GM12874 (cell line): Measurements from ENCODE around the gene GGA3.

Source experiments
- TF ChIP-seq, protein P1 (sequence below): IDR thresholded peaks from 2 replicates; pipeline ENCODE4 v1.5.1; 2011; ENCODE audit warnings: low read depth, mild to moderate bottlenecking, control low read depth, low read length, moderate library complexity; ENCODE audit not compliant: insufficient read depth

The GGA3 gene

DNA sequence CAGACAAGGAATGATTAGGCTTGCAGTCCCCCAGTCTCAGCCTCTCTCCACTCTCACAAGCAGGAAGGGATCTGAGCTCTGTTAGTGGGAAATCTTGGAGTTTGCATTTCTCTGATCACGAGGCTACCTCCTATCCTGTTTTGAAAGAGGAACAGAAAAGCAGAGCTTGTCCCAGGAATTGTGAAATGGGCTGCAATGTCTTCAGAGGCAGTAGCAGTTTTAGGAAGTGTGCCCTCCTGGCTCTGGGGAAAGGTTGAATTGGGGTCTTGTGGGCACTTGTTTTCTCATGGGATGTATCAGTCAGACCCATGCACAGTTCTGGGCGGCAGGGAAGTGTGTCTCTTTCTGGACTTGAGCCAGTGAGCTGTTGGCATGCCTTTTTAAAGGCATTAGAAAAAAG, 33.1 kb downstream of the GGA3 start:
- TF ChIP-seq, protein P1, sequence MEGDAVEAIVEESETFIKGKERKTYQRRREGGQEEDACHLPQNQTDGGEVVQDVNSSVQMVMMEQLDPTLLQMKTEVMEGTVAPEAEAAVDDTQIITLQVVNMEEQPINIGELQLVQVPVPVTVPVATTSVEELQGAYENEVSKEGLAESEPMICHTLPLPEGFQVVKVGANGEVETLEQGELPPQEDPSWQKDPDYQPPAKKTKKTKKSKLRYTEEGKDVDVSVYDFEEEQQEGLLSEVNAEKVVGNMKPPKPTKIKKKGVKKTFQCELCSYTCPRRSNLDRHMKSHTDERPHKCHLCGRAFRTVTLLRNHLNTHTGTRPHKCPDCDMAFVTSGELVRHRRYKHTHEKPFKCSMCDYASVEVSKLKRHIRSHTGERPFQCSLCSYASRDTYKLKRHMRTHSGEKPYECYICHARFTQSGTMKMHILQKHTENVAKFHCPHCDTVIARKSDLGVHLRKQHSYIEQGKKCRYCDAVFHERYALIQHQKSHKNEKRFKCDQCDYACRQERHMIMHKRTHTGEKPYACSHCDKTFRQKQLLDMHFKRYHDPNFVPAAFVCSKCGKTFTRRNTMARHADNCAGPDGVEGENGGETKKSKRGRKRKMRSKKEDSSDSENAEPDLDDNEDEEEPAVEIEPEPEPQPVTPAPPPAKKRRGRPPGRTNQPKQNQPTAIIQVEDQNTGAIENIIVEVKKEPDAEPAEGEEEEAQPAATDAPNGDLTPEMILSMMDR: no peak

DNA sequence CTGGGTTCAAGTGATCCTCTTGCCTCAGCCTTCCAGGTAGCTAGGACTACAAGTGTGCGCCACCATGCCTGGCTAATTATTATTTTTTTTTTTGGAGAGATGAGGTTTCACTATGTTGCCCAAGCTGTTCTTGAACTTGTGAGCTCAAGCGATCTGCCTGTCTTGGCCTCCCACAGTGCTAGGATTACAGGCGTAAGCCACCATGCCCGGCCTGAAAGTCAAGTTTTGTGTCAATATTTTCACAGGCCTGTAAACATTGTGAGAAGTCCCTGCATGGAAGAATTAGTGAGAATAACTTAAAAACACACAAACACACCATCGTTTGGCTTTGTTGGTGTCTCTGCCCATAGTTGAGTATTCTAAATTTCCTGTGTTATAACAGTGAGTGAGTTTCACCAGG, 33.7 kb downstream of the GGA3 start:
- TF ChIP-seq, protein P1: no peak

DNA sequence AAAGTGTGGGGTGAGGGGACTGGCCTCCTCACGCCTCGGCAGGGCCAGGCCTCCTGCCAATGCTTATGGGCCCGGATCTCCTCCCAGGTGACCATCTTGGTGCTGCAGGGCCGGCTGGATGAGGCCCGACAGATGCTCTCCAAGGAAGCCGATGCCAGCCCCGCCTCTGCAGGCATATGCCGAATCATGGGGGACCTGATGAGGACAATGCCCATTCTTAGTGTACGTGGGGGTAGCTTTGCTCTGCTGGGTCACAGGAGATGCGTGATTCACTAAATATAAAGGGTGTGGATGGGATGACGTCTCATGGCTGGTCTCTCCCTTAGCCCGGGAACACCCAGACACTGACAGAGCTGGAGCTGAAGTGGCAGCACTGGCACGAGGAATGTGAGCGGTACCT, 36.4 kb downstream of the GGA3 start:
- TF ChIP-seq, protein P1: no peak

DNA sequence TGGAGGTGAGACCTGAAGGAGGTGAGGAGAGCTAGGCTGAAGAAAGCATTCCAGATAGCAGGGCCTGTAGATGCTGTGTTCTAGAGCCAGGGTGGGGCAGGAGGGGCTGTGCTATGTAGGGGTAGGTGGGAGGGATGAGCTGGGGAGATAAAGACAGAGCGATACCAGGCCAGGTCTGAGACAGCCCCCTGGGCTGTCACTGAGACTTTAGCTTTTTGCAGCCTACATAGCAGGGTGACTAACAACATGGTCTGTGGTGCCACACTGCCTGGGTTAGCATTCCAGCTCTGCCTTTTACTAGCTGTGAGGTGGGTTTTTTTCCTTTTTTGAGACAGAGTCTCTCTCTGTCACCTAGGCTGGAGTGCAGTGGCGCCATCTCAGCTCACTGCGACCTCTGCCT, 41.6 kb downstream of the GGA3 start:
- TF ChIP-seq, protein P1: no peak

DNA sequence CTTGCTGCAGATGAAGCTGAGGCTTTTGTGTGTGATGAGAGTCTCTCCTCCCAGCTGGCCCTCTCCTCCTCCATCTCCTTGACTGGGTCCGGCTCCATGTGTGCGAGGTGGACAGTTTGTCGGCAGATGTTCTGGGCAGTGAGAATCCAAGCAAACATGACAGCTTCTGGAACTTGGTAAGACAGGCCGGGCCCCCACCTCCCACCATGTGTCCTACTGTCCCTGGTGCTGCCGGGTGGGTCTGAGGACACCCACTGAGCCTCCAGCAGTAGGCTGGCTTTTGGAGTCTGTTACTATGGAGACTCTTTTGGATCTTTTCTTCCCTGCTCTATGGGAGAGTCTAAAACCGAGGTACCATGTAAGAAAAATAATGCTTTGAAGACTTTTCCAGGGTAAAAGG, 43.3 kb downstream of the GGA3 start:
- TF ChIP-seq, protein P1: no peak

DNA sequence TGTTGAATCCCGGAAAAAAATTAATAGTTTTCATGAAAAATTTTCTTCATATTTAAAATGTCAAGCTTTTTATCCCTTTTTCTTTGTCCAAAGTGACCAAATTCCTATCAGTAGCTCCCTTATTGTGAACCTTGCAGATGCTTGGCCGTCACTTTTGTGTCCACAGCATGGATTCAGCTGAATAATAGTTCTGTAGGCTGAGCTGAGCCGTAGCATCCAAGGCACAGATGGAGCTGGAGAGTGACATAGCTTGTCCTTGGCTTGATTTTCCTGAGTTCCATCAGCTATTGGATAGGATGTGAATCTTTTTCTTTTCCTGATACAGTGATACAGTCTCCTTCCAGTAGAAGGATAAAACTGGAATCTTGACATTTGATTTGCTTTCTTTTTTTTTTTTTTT, 52.3 kb downstream of the GGA3 start:
- TF ChIP-seq, protein P1: no peak

DNA sequence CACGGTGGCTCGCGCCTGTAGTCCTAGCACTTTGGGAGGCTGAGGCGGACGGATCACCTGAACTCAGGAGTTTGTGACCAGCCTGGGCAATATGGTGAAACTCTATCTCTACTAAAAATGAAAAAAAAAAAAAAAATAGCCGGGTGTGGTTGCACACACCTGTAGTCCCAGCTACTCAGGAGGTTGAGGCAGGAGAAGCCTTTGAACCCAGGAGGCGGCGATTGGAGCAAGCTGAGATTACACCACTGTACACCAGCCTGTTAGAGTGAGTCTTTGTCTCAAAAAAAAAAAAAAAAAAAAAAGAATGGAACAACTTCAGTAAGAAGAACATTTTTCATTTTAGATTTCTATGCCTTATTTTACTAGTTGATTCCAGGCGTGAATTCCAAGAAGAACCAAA, 53.2 kb downstream of the GGA3 start:
- TF ChIP-seq, protein P1: no peak

DNA sequence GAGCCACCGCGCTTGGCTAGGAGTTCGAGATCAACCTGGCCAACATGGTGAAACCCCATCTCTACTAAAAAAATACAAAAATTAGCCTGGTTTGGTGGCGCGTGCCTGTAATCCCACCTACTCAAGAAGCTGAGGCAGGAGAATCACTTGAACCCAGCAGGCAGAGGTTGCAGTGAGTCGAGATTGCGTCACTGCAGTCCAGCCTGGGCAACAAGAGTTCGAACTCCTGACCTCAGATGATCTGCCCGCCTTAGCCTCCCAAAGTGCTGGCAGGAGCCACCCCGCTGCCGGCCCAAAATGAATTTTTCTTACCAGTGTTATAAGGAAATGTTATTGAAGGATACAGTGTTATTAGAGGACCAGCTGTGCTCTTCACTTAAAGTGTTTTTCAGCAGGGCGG, 53.6 kb downstream of the GGA3 start:
- TF ChIP-seq, protein P1: no peak
